BLaER1 (cell line): Measurements from ENCODE around the gene DNAJC16.

Source experiments
- H3K27ac ChIP-seq: shearing (Covaris generic); formaldehyde crosslinking; 2 replicates; pipeline ENCODE4 v1.8.1; 2022
- H3K27me3 ChIP-seq: shearing (Covaris generic); formaldehyde crosslinking; 2 replicates; pipeline ENCODE4 v1.8.1; 2022
- H3K36me3 ChIP-seq: shearing (Covaris generic); formaldehyde crosslinking; 2 replicates; pipeline ENCODE4 v1.8.1; 2022
- H3K4me1 ChIP-seq: shearing (Covaris generic); formaldehyde crosslinking; 2 replicates; pipeline ENCODE4 v1.8.1; 2022
- H3K4me2 ChIP-seq: shearing (Covaris generic); formaldehyde crosslinking; 2 replicates; pipeline ENCODE4 v1.8.1; 2022
- H3K4me3 ChIP-seq: shearing (Covaris generic); formaldehyde crosslinking; 2 replicates; pipeline ENCODE4 v1.8.1; 2022
- H3K9ac ChIP-seq: shearing (Covaris generic); formaldehyde crosslinking; 2 replicates; pipeline ENCODE4 v1.8.1; 2022
- H3K9me3 ChIP-seq: shearing (Covaris generic); formaldehyde crosslinking; 2 replicates; pipeline ENCODE4 v1.8.1; 2022
- H4K20me1 ChIP-seq: shearing (Covaris generic); formaldehyde crosslinking; 2 replicates; pipeline ENCODE4 v1.8.1; 2022
- Cebpa-rat ChIP-seq: shearing (Covaris generic); IDR thresholded peaks from 2 replicates; pipeline ENCODE4 v1.8.1; 2022

DNAJC16 gene

DNA sequence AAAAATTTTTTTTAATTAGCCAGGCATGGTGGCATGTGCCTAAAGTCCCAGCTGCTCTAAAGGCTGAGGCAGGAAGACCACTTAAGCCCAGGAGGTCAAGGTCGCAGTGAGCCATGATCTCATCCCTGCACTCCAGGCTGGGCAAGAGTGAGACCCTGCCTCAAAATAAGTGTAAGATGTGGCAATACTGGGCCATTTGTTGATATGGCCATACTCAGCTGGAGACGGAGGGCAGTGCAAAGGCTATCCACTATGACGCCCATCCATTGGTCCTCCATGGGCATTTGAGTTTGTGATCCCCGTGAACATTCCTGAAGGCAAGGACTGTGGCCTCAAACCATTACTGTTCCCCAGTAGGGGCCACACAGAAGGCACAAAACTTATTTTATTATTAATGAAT, 4.1 kb upstream of the DNAJC16 start:
- peaks cover 9% of the 10 kb centered on the region; the same call in 1 of the 2 replicates for H3K36me3 ChIP-seq
- H3K27ac ChIP-seq = no peak overlapping the region
- no peaks in the 10 kb centered on the region for H3K9me3 ChIP-seq
- H4K20me1 ChIP-seq = peaks cover 13% of the 10 kb centered on the region
- peaks cover 37% of the 10 kb centered on the region for H3K4me1 ChIP-seq
- no peaks in the 10 kb centered on the region for H3K27me3 ChIP-seq
- no peak overlapping the region for H3K9ac ChIP-seq
- TF ChIP-seq Cebpa-rat = no peak
- H3K4me2 ChIP-seq = peak overlapping the region; percentile 84
- no peak overlapping the region for H3K4me3 ChIP-seq

DNA sequence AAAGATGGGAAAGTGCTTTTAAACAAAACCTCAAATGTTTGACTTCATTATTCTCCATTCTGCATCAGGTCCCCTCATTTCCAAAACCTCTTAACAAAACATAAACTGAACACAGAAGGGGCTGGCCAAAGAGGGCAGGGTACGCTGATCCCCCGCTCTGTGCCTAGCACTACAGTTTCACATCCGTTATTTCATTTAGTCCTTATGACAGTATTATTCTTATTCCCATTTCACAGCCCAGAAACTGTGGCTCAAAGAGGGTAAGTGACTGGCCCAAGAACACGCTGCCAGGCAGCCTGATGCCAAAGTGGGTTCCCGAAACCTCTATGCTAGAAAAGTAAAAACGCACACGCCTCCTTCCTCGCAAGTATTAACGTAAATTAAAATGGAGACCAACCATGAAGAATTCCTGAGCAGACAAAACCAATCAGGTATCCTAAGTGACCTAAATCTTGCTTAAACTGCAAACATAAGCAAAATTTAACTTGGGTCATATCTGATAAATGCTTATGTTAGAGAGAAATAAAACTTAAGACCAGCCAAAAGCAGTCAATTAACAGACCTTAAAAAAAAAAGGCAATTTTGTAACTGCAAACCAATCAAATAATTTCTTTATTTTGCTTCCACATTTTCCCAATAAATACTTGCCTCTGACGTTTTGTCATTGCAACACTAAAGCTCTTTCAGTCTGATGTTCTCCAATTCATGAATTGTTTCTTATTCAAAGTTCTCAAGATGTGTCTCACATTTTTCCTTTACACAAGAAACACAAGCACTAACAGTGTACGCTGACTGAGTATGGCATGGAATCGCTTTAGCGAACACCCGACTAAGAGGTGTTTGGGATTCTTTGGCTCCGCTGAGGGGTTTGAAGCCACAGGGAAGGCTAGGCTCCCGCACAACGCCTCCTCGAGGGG, 3.3 kb upstream of the DNAJC16 start:
- Histone ChIP-seq H3K27ac (no peak overlapping the region), H3K4me1 (peaks cover 45% of the 10 kb centered on the region), H3K9me3 (no peaks in the 10 kb centered on the region), H3K36me3 (peaks cover 1% of the 10 kb centered on the region; the same call in 1 of the 2 replicates), H3K4me2 (peak overlapping the region; percentile 84), H4K20me1 (peaks cover 13% of the 10 kb centered on the region), H3K27me3 (no peaks in the 10 kb centered on the region), H3K9ac (peak overlapping the region; percentile 69; the same call in 1 of the 2 replicates), H3K4me3 (peak overlapping the region; percentile 64)
- TF ChIP-seq Cebpa-rat = no peak

- H3K27me3 ChIP-seq = no peaks in the 10 kb centered on the region
- H3K9ac ChIP-seq = peak within 1 kb of the TSS; percentile 80
- H3K27ac ChIP-seq = peak within 1 kb of the TSS; percentile 85
- no peaks in the 10 kb centered on the region for H3K9me3 ChIP-seq
- H3K4me2 ChIP-seq = peak within 1 kb of the TSS; percentile 93
- H4K20me1 ChIP-seq = peaks cover 13% of the 10 kb centered on the region
- peaks cover 45% of the 10 kb centered on the region for H3K4me1 ChIP-seq
- TF ChIP-seq Cebpa-rat = no peak
- peaks cover 1% of the 10 kb centered on the region; the same call in 1 of the 2 replicates for H3K36me3 ChIP-seq
- peak within 1 kb of the TSS; percentile 85 for H3K4me3 ChIP-seq
Observed at GRCh38 chr1:15524021-15524282, 2.7 kb upstream of the DNAJC16 start, which contains the start of gene CASP9. Gene CASP9, minus strand, starts transcription at chr1:15524215. Its CDS starts 15 bp downstream, at chr1:15524200.

- H4K20me1 ChIP-seq = peaks cover 13% of the 10 kb centered on the region
- H3K27me3 ChIP-seq = no peaks in the 10 kb centered on the region
- H3K4me1 ChIP-seq = peaks cover 45% of the 10 kb centered on the region
- H3K4me2 ChIP-seq = no peak overlapping the region
- H3K36me3 ChIP-seq = peaks cover 3% of the 10 kb centered on the region; the same call in 1 of the 2 replicates
- peak; percentile 50; the same call in 1 of the 2 replicates for TF ChIP-seq Cebpa-rat
- H3K4me3 ChIP-seq = peak overlapping the region; percentile 65
- no peaks in the 10 kb centered on the region for H3K9me3 ChIP-seq
- peak overlapping the region; percentile 85 for H3K27ac ChIP-seq
- peak overlapping the region; percentile 80 for H3K9ac ChIP-seq
Observed at GRCh38 chr1:15524283-15525049, 2.2 kb upstream of the DNAJC16 start.

DNA sequence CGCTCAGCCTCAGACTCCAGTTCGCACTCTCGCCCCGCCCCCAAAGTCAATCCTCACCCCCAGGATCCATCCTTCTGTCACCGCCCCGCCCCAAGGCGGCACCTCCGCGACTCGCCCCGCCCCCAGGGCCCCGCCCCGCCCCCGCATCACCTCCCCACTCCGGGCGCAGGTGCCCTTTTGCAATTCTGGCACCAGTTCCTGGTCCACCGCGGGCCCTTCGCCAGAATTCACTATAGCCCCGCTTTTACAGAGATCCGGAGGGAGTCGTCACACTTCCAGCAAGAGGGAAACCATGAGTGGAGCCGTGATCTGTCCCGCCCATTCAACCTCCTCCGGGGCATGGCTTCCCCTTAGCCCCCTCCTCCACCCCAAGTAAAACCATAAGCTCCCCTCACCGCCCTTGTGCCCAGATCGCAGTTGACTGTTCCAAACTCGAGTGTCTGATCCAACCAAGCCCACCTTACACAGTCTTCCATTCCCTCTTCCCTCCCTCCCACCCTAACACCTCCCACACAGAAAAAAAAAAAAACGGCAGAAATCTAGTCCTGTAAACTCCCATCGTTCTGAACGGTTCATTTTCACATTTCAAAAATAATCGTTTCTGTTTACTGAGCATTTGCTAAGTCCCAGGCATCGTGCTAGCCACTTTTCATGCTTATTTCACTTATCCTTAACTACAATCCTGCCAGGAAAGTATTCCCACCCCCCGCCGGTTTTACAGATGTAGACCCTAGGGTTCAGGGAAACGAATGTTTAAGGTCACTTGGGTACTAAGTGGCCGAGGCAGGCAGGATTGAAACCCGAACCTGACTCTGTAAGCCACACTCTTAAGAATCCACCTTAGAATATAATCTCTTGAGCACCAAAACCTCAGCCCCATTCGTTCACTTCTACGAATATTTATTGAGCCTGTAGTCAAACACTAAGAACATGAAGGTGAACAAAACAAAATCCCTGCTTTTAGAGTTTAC, 1.3 kb upstream of the DNAJC16 start:
- peak overlapping the region; percentile 51 for H3K27ac ChIP-seq
- H3K9ac ChIP-seq = peak overlapping the region; percentile 65; the same call in 1 of the 2 replicates
- peak overlapping the region; percentile 85 for H3K4me3 ChIP-seq
- H3K27me3 ChIP-seq = no peaks in the 10 kb centered on the region
- H3K9me3 ChIP-seq = no peaks in the 10 kb centered on the region
- H3K4me1 ChIP-seq = peaks cover 45% of the 10 kb centered on the region
- H4K20me1 ChIP-seq = peaks cover 13% of the 10 kb centered on the region
- TF ChIP-seq Cebpa-rat = no peak
- peaks cover 5% of the 10 kb centered on the region; the same call in 1 of the 2 replicates for H3K36me3 ChIP-seq
- peak overlapping the region; percentile 93 for H3K4me2 ChIP-seq

DNA sequence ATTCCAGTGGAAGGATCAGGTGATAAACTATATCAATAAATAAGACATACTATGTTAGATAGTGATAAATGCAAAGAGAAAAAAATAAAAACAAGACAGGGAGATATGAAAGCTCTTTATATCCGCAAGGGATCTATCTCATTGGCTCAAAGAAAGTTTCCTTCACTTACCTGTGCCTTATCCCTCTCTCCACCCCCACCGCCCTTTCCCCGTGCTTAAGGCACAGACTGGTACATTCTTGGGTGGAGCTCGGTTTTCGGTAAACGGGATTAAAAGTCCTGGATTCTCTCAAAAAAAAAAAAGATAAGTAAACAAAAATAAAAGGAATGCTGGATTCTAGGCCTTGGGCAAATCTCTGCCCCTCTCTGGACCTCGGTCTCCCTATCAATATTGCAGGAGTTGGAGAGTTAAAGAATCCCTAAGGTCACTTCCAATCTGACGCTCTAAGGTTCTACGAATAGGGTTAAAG, 593 bp upstream of the DNAJC16 start:
- Histone ChIP-seq H3K4me3 (peak overlapping the region; percentile 85), H3K4me2 (peak overlapping the region; percentile 93), H3K27ac (no peak overlapping the region), H3K36me3 (peaks cover 12% of the 10 kb centered on the region; the same call in 1 of the 2 replicates), H4K20me1 (peaks cover 13% of the 10 kb centered on the region), H3K4me1 (peaks cover 45% of the 10 kb centered on the region), H3K27me3 (no peaks in the 10 kb centered on the region), H3K9me3 (no peaks in the 10 kb centered on the region), H3K9ac (no peak overlapping the region; the same call in 1 of the 2 replicates)
- no peak for TF ChIP-seq Cebpa-rat

DNA sequence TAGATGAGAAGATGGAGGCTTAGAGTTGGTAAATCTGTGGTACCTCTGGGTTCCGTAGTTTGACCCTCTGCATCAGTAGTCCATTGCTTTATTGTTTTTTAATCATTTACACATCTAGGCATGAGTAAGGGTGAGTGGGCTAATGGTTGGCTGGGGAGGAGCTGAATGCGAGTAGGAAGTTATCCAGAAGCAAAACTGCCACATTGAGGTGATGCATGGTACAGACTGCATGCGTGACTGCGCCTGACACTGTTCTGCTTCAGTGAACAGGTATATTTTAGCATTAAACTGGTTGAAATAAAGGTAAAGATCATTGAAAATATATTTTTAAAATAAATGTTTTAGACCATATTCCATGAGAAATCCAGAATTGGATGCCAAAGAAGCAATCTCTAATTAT, 4.4 kb downstream of the DNAJC16 start:
- no peak overlapping the region for H3K4me3 ChIP-seq
- H3K27ac ChIP-seq = no peak overlapping the region
- no peaks in the 10 kb centered on the region for H4K20me1 ChIP-seq
- peaks cover 14% of the 10 kb centered on the region for H3K4me1 ChIP-seq
- no peak overlapping the region for H3K4me2 ChIP-seq
- no peaks in the 10 kb centered on the region for H3K9me3 ChIP-seq
- TF ChIP-seq Cebpa-rat = no peak
- no peaks in the 10 kb centered on the region for H3K27me3 ChIP-seq
- peaks cover 44% of the 10 kb centered on the region for H3K36me3 ChIP-seq
- no peak overlapping the region for H3K9ac ChIP-seq

DNA sequence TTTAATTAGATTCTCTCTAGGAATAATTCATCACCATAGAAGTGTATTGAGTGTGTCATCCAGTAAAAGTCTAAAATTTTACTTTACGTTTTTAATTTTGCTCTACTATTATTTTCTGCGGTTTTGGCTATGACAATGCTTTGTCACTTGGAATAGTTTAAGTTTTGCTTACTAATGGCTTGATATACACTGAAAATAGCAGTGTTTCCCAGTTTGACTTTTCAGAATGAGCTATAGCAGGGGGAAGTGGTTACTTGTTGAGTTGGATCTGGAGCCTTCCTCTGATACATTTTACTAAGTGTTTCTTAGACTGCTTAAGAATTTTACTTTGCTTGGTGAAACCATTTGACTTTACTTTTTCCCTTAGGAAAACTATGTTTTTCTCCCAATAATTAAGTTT, 5.0 kb downstream of the DNAJC16 start:
- Histone ChIP-seq H3K9ac (no peak overlapping the region), H3K4me2 (no peak overlapping the region), H3K4me1 (peaks cover 11% of the 10 kb centered on the region), H3K36me3 (peaks cover 51% of the 10 kb centered on the region), H4K20me1 (no peaks in the 10 kb centered on the region), H3K27me3 (no peaks in the 10 kb centered on the region), H3K4me3 (no peak overlapping the region), H3K27ac (no peak overlapping the region), H3K9me3 (no peaks in the 10 kb centered on the region)
- TF ChIP-seq Cebpa-rat = no peak

DNA sequence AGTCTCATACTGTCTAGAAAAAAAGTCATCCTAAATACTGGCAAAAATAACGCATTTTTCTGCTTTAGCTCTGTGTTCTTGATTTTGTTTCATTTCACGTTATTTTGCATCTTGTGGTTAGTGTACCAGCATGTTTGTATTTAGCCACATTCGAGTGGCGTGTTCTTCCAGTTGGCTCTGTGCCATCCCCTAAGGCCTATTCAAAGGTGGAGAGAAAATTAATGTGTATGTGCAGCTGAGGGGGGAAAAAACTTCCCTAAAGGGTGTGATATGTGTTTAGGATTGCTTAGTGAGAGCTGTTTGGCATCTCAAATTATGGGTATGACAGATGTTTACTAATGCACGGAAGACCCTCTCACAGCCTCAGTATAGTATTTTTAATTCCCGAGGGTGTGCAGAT, 12.1 kb downstream of the DNAJC16 start:
- no peak overlapping the region for H3K9ac ChIP-seq
- no peak overlapping the region for H3K4me3 ChIP-seq
- H3K4me2 ChIP-seq = no peak overlapping the region
- H3K4me1 ChIP-seq = no peaks in the 10 kb centered on the region
- no peak overlapping the region for H3K27ac ChIP-seq
- no peaks in the 10 kb centered on the region for H3K27me3 ChIP-seq
- 0 out of 2 replicates have a peak, but pooled peaks cover 6% of the 10 kb centered on the region for H4K20me1 ChIP-seq
- H3K36me3 ChIP-seq = peaks cover 91% of the 10 kb centered on the region
- TF ChIP-seq Cebpa-rat = no peak
- no peaks in the 10 kb centered on the region for H3K9me3 ChIP-seq
